Sigmoid colon (tissue), 7 donors: ENCODE data around the gene RAB40B. TPM values are rescaled to one million over a fixed set of nuclear protein-coding genes. Genes with fewer than 3 reads are reported as not detected.

Source experiments
- DNase-seq: peaks from one replicate; pipeline ENCODE4 v3.0.0-alpha.2; 2019
- H3K27ac ChIP-seq, 4 donors: fragments of 200-600 bp; sonication (generic); one replicate each; pipeline ENCODE4 v1.5.1; 2016 to 2019; ENCODE audit warnings: mild to moderate bottlenecking in 1 of 4
- H3K27me3 ChIP-seq, 3 donors: fragments of 200-600 bp; sonication (generic); one replicate each; pipeline ENCODE4 v1.5.1; 2019; ENCODE audit warnings: mild to moderate bottlenecking in 1 of 3
- H3K36me3 ChIP-seq, 4 donors: fragments of 200-600 bp; sonication (generic); one replicate each; pipeline ENCODE4 v1.5.1; 2016 to 2019
- H3K4me1 ChIP-seq, 4 donors: fragments of 200-600 bp; sonication (generic); one replicate each; pipeline ENCODE4 v1.5.1; 2017 to 2019
- H3K4me3 ChIP-seq, 4 donors: fragments of 200-600 bp; sonication (generic); one replicate each; pipeline ENCODE4 v1.5.1; 2017 to 2019; ENCODE audit warnings: mild to moderate bottlenecking in 2 of 4, moderate library complexity in 1 of 4
- H3K9me3 ChIP-seq, 4 donors: fragments of 200-600 bp in 3 of 4; sonication (generic) in 3 of 4; one replicate each; pipeline versions ENCODE4 v1.5.1 to v1.6.1; 2013 to 2019
- EP300 ChIP-seq, 4 donors: sonication (generic); formaldehyde crosslinking; IDR thresholded peaks; one replicate each; pipeline ENCODE4 v1.6.1; 2017; ENCODE audit warnings: antibody characterized with exemption in 4 of 4
- POLR2A ChIP-seq, 2 donors: fragments of 450-650 bp; IDR thresholded peaks; one replicate each; pipeline ENCODE4 v1.6.1; 2016; ENCODE audit warnings: antibody characterized with exemption in 2 of 2, mild to moderate bottlenecking in 2 of 2, moderate library complexity in 2 of 2
- POLR2AphosphoS5 ChIP-seq, 4 donors: sonication (generic); formaldehyde crosslinking; IDR thresholded peaks; one replicate each; pipeline ENCODE4 v1.6.1; 2017; ENCODE audit warnings: antibody characterized with exemption in 4 of 4
- WGBS, 2 donors: extraction: QIAGEN DNeasy Blood & Tissue Kit; methylation state at CpG; one replicate each; pipeline ENCODE4 v1.1.7; 2013; 5-methylcytosine and 5-hydroxymethylcytosine counted together
- intact Hi-C: fragments of 100-400 bp; cut with DNase I; formaldehyde crosslinking; loops from one replicate; pipeline ENCODE4 v1.15.1; 2023
- polyA plus RNA-seq, 3 donors: library from polyadenylated mRNA; stranded (reverse); fragments of 200-250 nt; gene quantifications; one replicate each; pipeline ENCODE4 v1.2.3, GENCODE V29; 2013
- total RNA-seq, 4 donors: library from RNA; depleted of rRNA; stranded (reverse); fragments of >200 nt; gene quantifications; one replicate each; pipeline ENCODE4 v1.1.0, GENCODE V29; 2016
- TF ChIP-seq, protein P1 (sequence below), 4 experiments: fragments of 450-650 bp in 3 of 4; fragments of 200-600 bp in 1 of 4; IDR thresholded peaks; one replicate each; pipeline ENCODE4 v1.5.1; 2016 to 2019; ENCODE audit warnings: antibody characterized with exemption in 4 of 4, mild to moderate bottlenecking in 3 of 4, moderate library complexity in 2 of 4
- donor health status: healthy with polysubstance abuse.
- donor health status: Bipolar disorder and iron deficiency.
- donor health status: healthy.

The RAB40B gene
- total and polyA plus RNA-seq, 7 donors, result 11.7 to 32.7 (median 23.2) TPM

DNA sequence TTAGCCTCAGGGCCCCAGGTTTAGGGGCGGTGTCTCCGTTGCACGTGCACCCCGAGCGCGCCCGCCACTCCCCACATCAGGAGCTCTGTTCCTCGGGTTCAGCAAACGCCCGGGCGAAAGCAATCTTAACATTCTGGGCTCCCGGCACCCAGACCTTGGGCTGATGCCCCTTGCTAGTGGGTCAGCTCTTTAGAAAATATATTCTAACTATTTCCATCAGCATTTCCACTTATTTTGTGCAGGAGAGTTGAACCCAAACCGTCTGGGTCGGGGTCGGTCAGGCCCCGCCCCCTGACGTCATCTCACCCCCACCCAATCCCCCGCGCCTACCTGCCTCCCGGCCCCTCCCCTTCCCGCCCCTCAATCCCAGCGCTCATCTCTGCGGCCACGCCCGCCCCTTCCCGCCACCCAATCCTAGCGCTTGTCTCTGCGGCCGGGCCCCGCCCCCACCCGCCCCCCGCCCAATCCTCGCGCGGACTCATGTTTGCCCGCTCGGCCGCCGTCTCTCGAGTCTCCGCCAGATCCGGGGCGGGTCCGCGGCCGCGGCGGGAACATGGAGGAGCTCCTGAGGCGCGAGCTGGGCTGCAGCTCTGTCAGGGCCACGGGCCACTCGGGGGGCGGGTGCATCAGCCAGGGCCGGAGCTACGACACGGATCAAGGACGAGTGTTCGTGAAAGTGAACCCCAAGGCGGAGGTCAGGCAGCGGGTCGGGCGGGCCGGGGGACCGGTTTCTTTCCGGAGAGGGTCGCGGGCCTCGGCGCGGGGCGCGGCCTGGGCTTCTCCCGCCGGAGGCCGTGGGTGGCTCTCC is 17.9 kb upstream of the RAB40B start, which contains the start of gene FN3KRP:
Gene FN3KRP (plus strand): TSS at position 504 of the 808 bp plus-strand sequence. CDS start 50 bp downstream, at position 554.
- Histone ChIP-seq H3K9me3 (no peaks in the 10 kb centered on the region), H3K36me3 (peaks cover 0 to 27% (median 3%) of the 10 kb centered on the region in 4 donors), H3K4me1 (peaks cover 0 to 24% (median 20%) of the 10 kb centered on the region in 4 donors), H3K27me3 (no peaks in the 10 kb centered on the region), H3K27ac (peak within 1 kb of the TSS; percentile 76 to 79 (median 78)), H3K4me3 (peak within 1 kb of the TSS; percentile 58 to 85 (median 76))
- DNase-seq, result peak; percentile 98
- WGBS, 2 donors, result 1% methylated on average over 75 of the region's 75 CpGs
- TF ChIP-seq EP300 (IDR thresholded peaks at IDR 0.05) (no peak), POLR2AphosphoS5 (IDR thresholded peaks at IDR 0.05) (peak; percentile 76 to 82 (median 82)), POLR2A (IDR thresholded peaks at IDR 0.05) (peak in 1 of 2 donors; percentile 59)
- TF ChIP-seq, protein P1, sequence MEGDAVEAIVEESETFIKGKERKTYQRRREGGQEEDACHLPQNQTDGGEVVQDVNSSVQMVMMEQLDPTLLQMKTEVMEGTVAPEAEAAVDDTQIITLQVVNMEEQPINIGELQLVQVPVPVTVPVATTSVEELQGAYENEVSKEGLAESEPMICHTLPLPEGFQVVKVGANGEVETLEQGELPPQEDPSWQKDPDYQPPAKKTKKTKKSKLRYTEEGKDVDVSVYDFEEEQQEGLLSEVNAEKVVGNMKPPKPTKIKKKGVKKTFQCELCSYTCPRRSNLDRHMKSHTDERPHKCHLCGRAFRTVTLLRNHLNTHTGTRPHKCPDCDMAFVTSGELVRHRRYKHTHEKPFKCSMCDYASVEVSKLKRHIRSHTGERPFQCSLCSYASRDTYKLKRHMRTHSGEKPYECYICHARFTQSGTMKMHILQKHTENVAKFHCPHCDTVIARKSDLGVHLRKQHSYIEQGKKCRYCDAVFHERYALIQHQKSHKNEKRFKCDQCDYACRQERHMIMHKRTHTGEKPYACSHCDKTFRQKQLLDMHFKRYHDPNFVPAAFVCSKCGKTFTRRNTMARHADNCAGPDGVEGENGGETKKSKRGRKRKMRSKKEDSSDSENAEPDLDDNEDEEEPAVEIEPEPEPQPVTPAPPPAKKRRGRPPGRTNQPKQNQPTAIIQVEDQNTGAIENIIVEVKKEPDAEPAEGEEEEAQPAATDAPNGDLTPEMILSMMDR (IDR thresholded peaks at IDR 0.05), result no peak
- intact Hi-C loops, result loop anchor here (1.0 to 5.0 kb wide), 3 partner anchors 18 to 64 kb away; partner anchors contain the start of gene RAB40B

DNA sequence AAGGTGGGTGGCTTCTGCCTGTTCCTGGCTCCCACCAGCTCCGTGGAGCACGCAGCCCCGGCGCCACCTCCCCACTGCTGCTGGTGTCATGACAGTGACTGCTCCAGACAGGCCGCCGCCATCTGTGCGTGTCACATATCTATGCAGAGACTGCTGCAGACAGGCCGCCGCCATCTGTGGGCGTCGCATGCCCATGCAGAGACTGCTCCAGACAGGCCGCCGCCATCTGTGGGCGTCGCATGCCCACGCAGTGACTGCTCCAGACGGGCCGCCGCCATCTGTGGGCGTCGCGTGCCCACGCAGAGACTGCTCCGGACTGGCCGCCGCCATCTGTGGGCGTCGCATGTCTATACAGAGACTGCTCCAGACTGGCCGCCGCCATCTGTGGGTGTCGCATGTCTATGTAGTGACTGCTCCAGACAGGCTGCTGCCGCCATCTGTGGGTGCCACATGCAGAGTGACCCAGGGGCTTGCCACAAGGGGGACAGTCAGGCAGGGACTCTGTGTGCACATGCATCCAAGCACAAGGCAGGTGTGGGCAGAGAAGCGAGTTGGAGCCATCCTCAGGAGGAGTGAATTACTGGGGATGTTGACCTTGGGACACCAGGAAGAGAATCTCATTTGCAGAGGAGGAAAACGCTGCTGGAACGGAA is 14.7 kb upstream of the RAB40B start:
- Histone ChIP-seq H3K27me3 (peaks cover 0 to 6% (median 0%) of the 10 kb centered on the region in 3 donors), H3K4me1 (peaks cover 0 to 21% (median 17%) of the 10 kb centered on the region in 4 donors), H3K4me3 (no peak overlapping the region), H3K36me3 (no peaks in the 10 kb centered on the region), H3K27ac (no peak overlapping the region), H3K9me3 (no peaks in the 10 kb centered on the region)
- TF ChIP-seq EP300 (IDR thresholded peaks at IDR 0.05) (no peak), POLR2AphosphoS5 (IDR thresholded peaks at IDR 0.05) (no peak), POLR2A (IDR thresholded peaks at IDR 0.05) (no peak)
- TF ChIP-seq, protein P1 (IDR thresholded peaks at IDR 0.05), result no peak
- no peak for DNase-seq
- intact Hi-C loops, result no loop called here
- 90 to 91% methylated on average over 35 of the region's 35 CpGs for whole genome bisulfite sequencing, 2 donors

DNA sequence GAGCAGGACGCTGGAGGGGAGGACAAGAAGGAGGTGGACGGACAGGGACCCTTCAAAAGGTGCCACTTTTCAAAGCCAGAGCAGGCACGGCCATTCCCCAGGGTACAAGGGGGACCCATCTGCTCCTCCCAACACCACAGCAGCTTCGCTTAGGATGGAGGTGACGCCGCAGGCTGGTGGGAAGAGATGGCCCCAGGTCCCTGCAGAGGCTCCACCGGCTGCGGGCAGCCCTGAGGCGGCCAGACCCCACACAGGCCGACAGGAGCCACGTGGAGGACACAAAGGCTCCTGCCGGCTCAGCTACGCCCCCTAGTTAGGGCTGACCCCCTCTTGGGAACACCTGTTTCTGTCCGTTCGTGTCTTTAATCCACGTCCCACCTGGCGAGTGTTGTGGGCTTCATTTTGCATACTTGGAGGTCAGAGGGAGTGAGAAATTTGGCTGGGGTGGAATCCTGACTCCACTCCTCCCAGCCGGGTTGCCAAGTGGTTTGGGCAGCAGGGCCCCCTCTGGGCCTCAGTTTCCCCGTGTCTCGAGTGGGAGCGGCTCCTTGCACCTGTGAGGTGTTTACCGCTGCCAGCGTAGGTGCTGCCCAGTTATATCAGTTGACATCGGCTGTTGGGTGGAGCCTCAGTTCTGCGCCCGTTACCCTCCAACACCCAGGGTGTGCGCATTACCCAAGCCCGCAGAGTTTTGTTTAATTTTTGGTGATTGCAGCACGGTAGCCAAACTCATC is 12.2 kb upstream of the RAB40B start:
- H3K36me3 ChIP-seq, result no peaks in the 10 kb centered on the region
- intact Hi-C loops, result no loop called here
- no peak overlapping the region for H3K4me3 ChIP-seq
- 61 to 84% methylated on average over 29 of the region's 29 CpGs for WGBS, 2 donors
- H3K27me3 ChIP-seq, result peaks cover 0 to 6% (median 0%) of the 10 kb centered on the region in 3 donors
- no peak overlapping the region for H3K27ac ChIP-seq
- peaks cover 0 to 2% (median under 1%) of the 10 kb centered on the region in 4 donors for H3K4me1 ChIP-seq
- no peak for DNase-seq
- no peaks in the 10 kb centered on the region for H3K9me3 ChIP-seq
- no peak for TF ChIP-seq POLR2A (IDR thresholded peaks at IDR 0.05)
- no peak for TF ChIP-seq EP300 (IDR thresholded peaks at IDR 0.05)
- TF ChIP-seq POLR2AphosphoS5 (IDR thresholded peaks at IDR 0.05), result no peak
- TF ChIP-seq, protein P1 (IDR thresholded peaks at IDR 0.05), result no peak

DNA sequence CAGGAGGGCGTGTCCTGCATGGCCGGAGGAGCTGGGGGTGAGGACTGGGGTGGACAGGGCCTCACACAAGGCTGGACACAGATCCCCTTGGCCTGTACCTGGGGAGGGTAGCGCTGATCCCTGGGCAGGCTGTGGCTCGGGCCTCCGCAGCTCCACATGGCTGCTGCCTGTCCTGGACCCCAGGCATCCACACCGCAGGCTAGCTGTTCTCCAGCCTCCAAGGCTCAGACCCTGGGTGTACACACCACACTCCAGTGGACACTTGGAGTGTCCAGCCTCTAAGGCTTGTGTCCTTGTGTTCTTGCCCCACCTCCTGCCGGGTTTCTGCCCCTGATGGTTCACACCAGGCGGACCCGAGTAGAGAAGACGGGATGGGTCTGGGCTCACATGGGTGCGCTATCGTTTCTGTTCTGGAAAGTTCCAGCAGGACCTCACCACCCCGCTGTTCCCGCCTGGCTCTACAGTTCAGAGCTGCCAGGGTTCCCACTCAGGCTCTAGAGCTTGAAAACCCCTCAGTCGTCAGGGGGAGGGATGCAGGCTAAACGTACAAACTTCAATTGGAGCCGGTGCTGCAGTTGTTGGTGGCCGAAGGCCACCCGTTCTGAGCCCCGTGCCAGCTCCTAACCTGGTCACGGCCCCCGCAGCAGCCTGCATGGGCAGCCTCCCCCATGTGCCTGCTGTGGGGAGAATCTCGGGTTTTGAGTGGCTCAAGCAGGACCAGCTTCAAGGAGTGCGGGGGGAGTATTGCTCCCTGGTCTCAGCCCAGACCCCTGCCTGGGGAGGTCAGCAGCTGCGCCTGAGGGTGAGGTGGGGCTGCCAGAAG is 11.4 kb upstream of the RAB40B start:
- no peaks in the 10 kb centered on the region for H3K36me3 ChIP-seq
- DNase-seq, result no peak
- intact Hi-C loops, result no loop called here
- TF ChIP-seq, protein P1 (IDR thresholded peaks at IDR 0.05), result no peak
- TF ChIP-seq EP300 (IDR thresholded peaks at IDR 0.05) (no peak), POLR2A (IDR thresholded peaks at IDR 0.05) (no peak), POLR2AphosphoS5 (IDR thresholded peaks at IDR 0.05) (no peak)
- H3K4me3 ChIP-seq, result no peak overlapping the region
- no peaks in the 10 kb centered on the region for H3K4me1 ChIP-seq
- 87 to 92% methylated on average over 25 of the region's 25 CpGs for WGBS, 2 donors
- H3K27ac ChIP-seq, result no peak overlapping the region
- H3K27me3 ChIP-seq, result peaks cover 0 to 6% (median 0%) of the 10 kb centered on the region in 3 donors
- H3K9me3 ChIP-seq, result no peaks in the 10 kb centered on the region
